Cardiac septum (tissue), 1 donor: ENCODE results near the gene KRT14. TPM values are rescaled to one million over a fixed set of nuclear protein-coding genes. Genes with fewer than 3 reads are reported as not detected.
"Not testable (repeated sequence)": the region's sequence is repeated elsewhere in the genome, so short reads cannot be mapped to it uniquely, and the experiment has no call there.

Experiments
- DNase-seq: peaks from one replicate; pipeline ENCODE4 v3.0.0-alpha.2; 2020; ENCODE audit warnings: low spot score
- intact Hi-C: fragments of 100-400 bp; cut with DNase I; formaldehyde crosslinking; loops from one replicate; pipeline ENCODE4 v1.14.0; 2022
- total RNA-seq: library from RNA; stranded (reverse); fragmentation: NEBNext Ultra II Directional; extraction: Animal tissue kit (Norgen Biotek cat#: 25700); gene quantifications from one replicate; pipeline ENCODE4 v1.2.1, GENCODE V29; 2021
- donor health status: DM: no; HTN: no; CAD: no.

The KRT14 gene
- total RNA-seq, 1 donor from 2014 or later = not detected

DNA sequence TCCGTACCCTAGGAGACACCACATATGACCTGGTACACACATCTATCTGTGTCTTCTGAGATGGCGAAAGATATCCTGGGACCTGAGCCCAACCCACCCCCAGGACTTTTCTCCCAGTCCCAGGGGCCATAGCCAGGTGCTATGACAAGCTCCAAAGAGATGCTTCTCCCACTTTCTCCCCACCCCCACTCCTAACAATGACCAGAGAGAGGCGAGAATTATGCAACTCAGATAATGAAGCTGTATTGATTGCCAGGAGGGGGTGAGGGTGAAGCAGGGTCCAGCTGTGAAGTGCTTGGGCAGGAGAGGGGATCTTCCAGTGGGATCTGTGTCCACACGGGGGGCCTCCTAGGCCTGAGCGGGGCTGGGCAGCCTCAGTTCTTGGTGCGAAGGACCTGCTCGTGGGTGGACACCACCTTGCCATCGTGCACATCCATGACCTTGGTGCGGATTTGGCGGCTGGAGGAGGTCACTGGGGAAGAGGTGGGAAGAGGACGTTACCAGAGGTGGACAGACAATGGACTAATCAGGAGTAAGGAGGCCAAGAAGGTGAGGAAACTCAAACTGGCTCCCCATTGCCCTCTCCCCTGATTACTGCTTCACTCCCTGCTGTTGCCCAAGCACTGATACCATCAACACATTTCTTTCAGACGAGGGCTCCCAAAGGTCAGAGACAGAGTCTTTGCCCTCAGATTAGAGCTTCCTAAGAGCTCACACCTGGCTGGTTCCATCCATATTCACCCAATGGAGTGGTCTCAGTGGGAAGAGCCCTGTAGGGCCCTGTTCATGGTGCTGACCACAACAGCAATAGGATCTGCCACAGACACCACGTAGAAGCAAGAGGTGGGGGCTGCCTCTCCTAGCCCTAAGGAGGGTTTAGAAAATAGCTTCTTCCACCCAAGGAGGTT, 4.4 kb downstream of the KRT14 start:
- intact Hi-C loops = not testable (repeated sequence)

DNA sequence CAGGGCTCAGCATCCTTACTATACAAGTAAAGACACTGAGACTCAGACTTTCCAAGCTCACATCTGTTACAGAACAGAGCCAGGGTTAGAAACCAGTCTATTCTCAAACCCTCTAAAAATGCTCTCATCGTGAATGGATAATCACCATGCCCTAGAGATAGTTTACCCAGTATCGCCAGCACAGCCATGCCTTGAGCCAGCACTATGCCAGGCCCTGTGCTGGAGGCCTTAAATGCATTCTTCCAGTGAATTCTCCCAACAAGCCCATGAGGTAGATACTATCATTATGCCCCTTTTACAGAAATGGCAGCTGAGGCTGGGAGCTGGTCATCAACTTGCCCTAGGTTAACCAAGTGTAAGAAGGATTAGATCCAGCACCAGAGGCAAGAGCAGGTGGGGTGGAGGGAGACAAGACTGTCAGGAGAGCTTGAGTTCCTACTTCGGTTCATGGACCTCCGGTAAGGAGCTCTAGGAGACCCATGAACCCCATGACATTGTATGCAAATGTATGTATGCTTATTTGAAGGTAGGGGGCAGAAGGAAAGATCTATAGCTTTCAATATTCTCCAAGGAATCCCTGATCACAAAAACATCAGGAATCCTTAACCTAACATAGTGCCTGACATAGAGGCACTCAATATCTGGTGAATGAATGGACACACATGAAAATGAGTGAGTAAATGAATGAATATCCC, 5.2 kb downstream of the KRT14 start:
- no peak for DNase-seq
- intact Hi-C loops = no loop called here

More for the DNA sequence above, 4.4 kb downstream of the KRT14 start:
- not testable (repeated sequence) for DNase-seq

DNA sequence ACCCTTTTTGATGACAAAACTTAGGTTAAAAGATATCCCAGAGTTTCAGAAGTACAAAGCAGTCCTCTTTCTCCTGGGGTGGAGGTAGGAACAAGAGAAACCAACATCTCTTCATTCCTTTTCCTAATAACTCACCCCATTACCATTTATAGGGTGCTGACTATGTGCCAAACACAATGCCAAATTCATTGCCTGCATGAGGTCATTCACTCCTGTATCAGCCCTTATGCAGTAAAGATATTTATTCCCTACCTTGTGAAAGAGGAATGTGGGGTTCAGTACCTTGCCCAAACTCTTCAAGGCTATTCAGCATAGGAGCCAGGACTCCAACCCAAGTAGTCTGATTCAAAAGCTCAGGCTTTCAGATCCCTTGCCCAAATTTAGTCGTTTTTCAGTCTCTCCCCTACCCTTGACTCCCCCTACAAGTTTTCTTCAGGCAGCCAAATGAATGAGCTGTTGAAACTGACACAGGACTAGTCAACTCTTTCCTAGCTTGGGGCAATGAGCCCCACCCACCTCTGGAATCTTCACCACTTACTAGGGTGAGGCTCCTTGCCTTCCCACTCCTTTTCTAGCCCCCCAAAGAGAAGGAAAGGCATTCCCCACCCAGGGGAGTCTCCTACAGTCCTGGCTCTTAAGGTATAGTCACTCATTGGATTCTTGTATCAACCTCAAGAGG, 5.9 kb downstream of the KRT14 start:
- intact Hi-C loops = no loop called here
- DNase-seq = no peak

DNA sequence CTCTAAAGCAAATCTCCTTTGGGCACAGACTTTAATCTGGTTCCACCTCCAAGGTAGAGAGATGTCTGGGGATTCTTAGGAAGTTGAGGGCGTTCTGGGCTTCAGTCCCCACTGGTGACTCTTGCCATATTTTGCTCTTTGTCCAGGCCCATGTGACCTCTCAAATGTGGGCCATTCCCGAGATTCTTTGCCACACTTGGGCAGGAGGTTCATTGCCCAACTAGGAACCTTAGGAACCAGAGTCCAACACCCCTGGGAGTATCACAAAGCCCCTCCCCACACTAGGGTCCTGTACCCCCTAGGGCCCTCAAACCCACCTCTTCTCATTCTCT, 6.5 kb downstream of the KRT14 start:
- intact Hi-C loops = no loop called here
- no peak for DNase-seq

DNA sequence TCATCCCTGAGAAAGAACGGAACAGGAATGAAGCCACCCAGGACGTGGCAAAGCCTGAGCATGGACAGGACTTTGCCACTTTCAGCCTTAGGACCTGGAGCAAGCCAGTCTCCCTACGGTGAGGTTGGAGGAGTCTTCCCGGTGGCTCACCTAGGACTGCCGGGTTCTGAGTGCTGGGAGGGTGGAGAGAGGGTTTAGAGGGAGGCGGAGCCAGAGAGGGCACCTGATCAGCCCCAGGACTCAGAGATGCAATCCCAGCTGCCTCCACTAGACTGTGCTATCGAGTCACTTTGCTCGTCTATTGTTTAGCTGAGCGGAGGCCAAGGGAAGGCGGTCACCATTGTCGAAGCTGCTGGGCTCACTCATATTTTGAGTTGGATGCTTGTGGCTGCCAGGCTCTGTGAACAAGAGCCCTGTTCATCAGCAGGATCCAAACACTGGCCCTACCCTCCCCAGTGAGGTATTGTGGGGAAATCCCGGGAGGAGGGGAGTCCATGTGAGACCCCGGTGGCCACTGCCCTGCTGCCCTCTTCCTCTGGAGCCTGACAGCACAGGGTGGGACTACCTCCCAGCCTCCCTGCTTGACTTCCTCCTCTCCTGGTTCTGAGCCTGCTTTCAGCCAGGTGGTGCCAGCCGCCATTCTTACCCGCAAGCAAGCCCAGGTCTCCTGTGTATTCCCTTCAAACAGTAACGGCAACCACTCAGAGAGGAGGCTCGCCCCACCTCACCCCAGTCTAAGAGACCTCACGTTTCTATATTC, 7.0 kb downstream of the KRT14 start:
- DNase-seq = no peak
- intact Hi-C loops = no loop called here

DNA sequence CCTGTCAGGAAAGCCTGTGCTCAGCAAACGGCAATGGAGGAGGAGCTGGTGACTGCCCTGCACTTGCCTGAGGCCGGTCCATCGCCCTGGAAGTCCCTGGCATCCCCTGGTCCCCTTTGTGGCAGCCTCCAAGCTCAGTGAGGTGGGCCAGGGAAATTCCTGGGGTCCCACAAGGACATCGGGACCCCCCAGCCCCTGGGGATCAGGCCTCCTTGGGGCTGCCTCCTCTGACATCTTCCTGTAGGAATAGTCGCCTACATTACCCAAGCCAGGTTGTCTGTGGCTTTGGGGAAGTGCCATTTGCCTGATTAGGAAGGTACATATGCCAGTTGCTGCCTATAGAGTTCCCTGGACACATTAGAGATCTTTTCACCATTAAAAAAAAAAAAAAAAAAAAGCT, 7.7 kb downstream of the KRT14 start:
- intact Hi-C loops = no loop called here

DNA sequence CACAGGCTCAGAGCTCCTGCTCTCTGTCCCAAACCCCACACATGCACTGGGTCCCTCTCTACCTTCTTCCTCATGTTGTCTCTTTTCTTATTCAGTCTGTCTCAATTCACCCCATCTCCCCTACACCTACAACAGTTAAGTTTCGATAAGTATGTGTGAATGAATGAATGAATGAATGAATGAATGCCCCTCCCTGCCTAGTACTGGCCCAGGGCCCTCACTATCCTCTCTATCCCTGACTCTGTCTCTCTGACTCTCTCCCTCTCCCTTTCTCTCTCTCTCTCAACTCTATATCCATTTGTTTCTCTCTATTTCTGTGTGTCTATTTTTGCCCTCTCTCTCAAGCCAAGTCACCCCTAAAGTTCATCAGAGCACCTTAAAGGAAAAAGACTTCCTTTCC, 8.2 kb downstream of the KRT14 start:
- DNase-seq = no peak
- intact Hi-C loops = no loop called here

More for the DNA sequence above, 7.7 kb downstream of the KRT14 start:
- DNase-seq = no peak

DNA sequence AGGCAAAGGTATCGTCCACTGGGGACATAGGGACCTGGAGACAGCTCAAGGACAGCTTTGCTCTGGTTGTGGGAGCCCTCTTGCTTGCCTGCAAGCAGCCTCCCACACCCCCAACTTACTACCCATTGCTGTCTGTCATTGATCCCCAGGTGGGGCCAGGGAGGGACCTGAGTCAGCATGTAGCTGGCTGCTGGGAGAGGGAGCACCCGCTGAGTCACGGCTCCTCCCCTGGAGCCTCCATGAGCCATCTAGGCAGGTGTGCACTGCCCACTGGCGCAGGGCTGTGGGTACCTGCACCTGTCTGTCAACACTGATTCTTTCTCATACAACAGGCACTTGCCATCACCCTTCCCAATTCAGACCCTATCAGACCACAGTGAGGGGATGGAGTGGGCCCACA, 10.0 kb downstream of the KRT14 start:
- DNase-seq, intact Hi-C loops: not testable (repeated sequence)

DNA sequence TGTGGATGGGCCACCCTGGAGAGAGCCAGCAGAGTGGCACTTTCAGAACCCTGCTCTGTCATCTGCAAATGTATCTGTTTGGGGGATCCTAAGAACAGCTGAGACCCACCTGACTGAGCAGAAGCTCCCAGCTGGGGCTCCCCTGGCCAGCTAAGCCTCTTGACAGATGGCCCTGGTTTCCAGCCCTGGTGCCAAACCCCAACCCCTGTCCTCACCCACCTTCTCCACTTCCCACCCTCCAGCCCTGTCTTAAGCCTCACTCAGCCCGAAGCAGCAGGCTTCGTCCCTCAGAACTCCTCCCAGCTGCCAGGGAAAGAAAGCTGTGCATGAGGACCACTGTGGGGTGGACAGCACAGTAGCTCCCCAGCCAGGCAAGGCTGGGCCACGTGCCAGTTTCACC, 11.4 kb downstream of the KRT14 start:
- no peak for DNase-seq
- intact Hi-C loops = no loop called here

DNA sequence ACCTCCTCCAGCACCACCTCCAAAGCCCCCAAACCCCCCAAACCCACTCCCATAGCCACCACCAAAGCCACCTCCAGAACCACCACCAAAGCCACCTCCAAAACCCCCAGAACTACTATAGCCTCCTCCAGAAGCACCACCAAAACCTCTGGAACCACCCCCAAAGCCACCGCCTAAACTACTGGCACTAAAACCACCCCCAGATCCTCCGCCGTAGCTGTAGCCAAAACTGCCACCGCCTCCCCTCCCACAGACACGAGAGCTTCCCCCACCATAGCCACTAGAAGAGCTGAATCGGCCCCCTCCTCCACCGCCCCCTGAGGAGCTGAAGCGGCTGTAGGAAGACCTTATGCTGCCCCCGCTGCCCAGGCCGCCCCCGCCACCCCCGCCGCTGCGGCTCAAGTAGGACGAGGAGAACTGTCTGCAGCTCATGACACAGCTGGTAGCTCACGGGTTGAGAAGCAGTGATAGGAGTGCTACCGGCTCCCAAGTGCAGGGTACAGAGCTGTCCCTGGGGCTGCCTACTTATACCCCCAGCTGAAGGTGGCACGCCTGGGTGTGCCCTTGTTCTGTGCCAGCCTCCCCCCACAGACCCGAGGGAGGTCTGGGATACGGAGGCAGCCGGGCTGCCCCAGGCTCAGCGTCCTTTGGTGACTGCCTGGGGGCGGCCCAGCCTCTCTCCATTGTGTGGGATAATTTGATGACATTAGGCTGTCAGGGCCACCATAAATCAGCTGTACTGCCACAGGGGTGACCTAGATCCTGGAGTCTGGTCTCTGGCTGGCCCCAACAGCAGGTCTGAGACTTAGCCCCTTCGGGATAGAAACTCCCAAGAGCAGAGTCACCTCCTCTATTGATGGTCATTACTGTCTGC, 14.9 kb downstream of the KRT14 start, which contains the start of gene KRT9:
TSS of gene KRT9 (minus strand) at position 499 of the 874 bp plus-strand sequence. CDS start at position 432, 67 bp downstream.
- no peak for DNase-seq
- intact Hi-C loops = no loop called here

DNA sequence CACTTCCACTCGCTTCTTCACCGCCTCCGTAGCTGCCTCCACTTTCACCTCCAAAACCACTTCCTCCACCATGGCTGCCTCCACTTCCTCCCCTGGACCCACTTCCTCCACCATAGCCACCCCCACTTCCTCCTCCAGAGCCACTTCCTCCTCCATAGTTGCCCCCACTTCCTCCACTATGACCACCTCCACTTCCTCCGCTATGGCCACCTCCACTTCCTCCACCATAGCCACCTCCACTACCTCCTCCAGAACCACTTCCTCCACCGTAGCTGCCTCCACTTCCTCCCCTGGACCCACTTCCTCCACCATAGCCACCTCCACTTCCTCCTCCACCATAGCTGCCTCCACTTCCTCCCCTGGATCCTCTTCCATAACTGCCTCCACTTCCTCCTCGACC, 19.4 kb downstream of the KRT14 start:
- intact Hi-C loops = no loop called here
- DNase-seq = no peak

DNA sequence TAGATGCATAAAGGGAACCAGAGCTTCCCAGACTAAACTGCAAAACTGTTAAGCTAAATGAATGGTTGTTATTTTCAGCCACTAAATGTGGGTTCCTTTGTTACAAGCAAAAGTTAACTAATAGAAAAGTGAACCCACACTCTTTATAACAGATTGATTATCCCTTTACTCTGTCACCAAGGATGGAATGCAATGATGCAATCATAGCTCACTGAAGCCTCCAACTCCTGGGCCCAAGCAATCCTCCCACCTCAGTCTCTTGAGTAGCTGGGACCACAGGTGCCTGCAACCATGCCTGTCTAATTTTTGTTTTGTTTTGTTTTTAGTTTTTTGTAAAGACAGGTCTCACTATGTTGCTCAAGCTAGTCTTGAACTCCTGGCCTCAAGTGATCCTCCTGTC, 21.4 kb downstream of the KRT14 start:
- no peak for DNase-seq
- intact Hi-C loops = no loop called here

DNA sequence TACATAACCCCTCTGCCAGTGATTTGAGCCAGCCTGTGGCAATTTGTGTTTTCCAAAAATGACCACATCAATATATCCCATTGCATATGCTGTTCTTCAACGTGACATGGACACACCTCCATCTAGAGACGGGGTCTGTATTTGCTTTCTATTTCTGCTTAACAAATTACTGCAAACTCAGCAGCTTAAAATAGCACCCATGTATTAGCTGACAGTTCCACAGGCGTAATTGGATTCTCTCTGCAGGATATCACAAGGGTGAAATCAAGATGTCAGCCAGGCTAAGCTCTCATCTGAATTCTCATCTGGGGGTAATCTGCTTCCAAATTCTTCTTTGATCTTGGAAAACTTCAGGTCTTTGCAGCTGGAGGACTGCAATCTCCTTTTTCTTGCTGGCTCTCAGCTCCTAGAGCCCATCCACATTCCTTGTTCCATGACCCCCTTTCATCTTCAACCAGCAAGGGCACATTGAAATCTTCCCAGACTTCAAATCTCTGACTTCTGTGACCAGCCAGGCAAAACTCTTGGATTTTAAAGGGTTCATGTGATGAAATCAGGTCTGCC, 23.0 kb downstream of the KRT14 start:
- intact Hi-C loops = no loop called here
- no peak for DNase-seq

DNA sequence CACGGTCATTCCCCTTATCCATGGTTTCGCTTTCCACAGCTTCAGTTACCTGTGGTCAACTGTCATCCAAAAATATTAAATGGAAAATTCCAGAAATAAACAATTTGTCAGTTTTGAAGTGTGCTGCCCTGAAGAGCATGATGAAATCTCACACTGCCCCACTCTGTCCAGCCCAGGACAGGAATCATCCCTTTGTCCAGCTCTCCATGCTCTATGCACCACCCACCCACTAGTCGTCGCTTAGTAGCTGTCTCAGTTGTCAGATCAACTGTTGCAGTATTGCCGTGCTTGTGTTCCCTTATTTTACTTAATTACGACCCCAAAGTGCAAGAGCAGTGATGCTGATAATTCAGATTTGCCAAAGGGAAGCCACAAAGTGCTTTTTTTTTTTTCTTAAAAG, 25.1 kb downstream of the KRT14 start:
- intact Hi-C loops = no loop called here
- no peak for DNase-seq

DNA sequence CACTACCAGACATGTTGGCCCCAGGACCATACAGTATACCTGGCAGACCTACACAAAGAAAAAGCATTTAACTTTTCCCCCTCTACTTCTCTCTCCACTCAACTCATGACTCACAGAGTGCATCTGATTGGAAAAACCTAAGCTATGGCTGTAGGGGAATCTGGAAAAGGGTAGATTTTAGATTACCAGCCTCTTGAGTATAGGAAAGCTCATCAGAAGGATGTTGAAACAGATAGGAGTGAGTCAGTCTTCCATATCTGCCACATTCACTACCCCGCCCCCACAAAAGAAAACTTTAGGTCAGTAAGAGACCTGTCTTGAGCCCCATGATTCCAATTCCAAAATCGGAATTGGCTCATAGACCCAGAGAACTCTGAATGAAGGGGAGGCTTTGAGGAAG, 27.1 kb downstream of the KRT14 start:
- intact Hi-C loops = no loop called here
- DNase-seq = no peak

DNA sequence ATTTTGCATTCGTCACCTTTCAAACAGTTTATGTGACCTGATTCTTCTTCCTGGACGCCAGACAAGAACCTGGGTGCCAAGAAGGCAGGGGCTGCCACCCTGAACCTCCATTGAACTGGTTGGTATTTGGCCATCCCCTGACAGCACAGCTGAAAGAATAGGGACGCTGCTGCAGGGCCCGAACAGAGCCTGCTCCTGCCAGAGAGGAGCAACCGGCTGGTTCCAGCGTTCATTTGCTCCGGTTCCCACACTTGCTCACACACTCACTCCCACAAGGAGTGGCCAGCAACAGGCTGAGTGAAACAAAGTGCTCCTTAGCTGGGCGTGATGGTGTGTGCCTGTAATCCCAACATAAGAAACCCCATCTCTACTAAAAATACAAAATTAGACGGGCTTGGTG, 29.8 kb downstream of the KRT14 start:
- no peak for DNase-seq
- intact Hi-C loops = no loop called here

DNA sequence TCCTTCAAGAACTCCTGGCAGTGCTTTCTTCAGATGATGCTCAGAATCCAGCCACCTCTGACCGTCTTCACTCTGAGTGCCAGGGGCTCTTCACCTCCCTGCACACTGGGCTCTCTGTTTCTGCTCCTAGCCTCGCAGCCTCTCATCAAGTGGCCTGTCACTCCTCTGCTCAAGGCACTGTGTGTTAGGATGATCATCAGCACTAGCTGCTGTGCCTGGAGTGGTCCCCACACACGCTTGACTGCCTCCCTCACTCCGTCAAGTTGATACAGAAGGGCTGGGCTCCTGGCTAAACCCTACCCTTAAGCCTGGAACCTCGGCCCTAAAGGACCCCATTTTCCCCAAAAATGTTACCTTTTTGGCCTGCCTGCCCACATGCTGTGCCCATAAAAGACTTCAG, 30.4 kb downstream of the KRT14 start:
- no peak for DNase-seq
- intact Hi-C loops = no loop called here

DNA sequence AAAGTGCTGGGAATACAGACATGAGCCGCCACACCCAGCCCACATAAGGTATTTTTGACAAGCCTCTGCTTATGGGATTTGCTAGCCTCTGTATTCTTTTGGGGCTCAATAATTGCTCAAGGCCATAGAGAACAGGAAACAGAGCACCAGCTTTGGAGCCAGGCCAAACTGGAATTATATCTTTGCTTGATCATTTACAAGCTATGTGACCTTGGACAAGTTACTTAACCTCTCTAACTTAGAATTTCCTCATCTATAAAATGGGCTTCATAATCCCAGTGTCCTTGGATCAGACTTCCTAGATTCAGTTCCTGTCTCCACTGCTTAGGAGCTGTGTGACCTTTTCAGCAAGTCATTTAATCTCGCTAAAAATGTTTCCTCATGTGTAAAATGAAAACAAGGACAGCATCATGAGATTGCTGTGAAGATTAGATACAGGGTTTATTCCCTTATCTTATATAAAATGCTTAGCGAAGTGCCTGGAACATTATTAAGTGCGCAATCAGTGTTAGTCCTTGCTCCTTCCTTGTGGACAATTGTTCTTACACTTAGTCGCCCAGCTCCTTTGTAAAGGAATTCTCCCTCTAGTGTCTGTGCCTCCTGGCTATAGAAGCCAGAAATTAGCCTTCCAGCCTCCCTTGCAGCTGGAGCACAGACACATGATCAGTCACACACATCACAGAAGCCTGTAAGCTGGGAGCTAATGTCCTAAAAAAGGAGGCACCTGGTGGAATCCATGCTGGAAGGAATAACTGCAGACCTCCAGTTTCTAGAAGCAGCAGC, 31.4 kb downstream of the KRT14 start:
- intact Hi-C loops = no loop called here
- DNase-seq = no peak
